ENCODE measurements around the gene UFC1.

- TF ChIP-seq CTCF (IDR thresholded peaks at IDR 0.05) (no peak), POLR2A (IDR thresholded peaks at IDR 0.05) (no peak)
Measured at GRCh38 chr1:161185282-161185682, 31.5 kb downstream of the UFC1 start.
